Stimulated activated CD4-positive, alpha-beta T cell treated with anti-CD3 and anti-CD28 coated beads, Interleukin-1b, Interleukin-23, amount 100 ng/mL, for 48 hours (primary cell): Measurements from ENCODE around the gene PPP2R2D.
"Not testable (repeated sequence)": the region's sequence is repeated elsewhere in the genome, so short reads cannot be mapped to it uniquely, and the experiment has no call there.

Experiments
- DNase-seq: peaks from one replicate; pipeline ENCODE4 v3.0.0-alpha.2; 2020

Gene PPP2R2D

GRCh38 chr10:131868436-131868835 lies 32.4 kb upstream of the PPP2R2D start:
- no peak for DNase-seq

- DNase-seq, result no peak
These were observed 31.5 kb upstream of the PPP2R2D start for GRCh38 chr10:131869344-131869743.

- DNase-seq, result no peak
These were observed 30.4 kb upstream of the PPP2R2D start for GRCh38 chr10:131870411-131870810.

GRCh38 chr10:131870831-131871672 lies 29.8 kb upstream of the PPP2R2D start:
- DNase-seq, result no peak

- no peak for DNase-seq
These were observed 29.2 kb upstream of the PPP2R2D start for GRCh38 chr10:131871673-131872005.

GRCh38 chr10:131872011-131872826 lies 28.6 kb upstream of the PPP2R2D start:
- no peak for DNase-seq

GRCh38 chr10:131872827-131873375 lies 27.9 kb upstream of the PPP2R2D start:
- no peak for DNase-seq

GRCh38 chr10:131874991-131875451 lies 25.8 kb upstream of the PPP2R2D start:
- peak; percentile 68 for DNase-seq

GRCh38 chr10:131875501-131875900 lies 25.3 kb upstream of the PPP2R2D start:
- DNase-seq, result no peak

- no peak for DNase-seq
These were observed 24.8 kb upstream of the PPP2R2D start for GRCh38 chr10:131876017-131876416.

GRCh38 chr10:131876508-131876907 lies 24.3 kb upstream of the PPP2R2D start:
- DNase-seq, result no peak

GRCh38 chr10:131880016-131880590 lies 20.7 kb upstream of the PPP2R2D start:
- DNase-seq, result no peak

GRCh38 chr10:131881104-131881880 lies 19.5 kb upstream of the PPP2R2D start:
- DNase-seq, result no peak

- no peak for DNase-seq
These were observed 18.7 kb upstream of the PPP2R2D start for GRCh38 chr10:131882151-131882550.

GRCh38 chr10:131882590-131883451 lies 18.0 kb upstream of the PPP2R2D start:
- DNase-seq, result no peak

GRCh38 chr10:131883621-131884393 lies 17.0 kb upstream of the PPP2R2D start:
- DNase-seq, result not testable (repeated sequence)

GRCh38 chr10:131885391-131886165 lies 15.2 kb upstream of the PPP2R2D start:
- DNase-seq, result peak; percentile 78

GRCh38 chr10:131886237-131886636 lies 14.6 kb upstream of the PPP2R2D start:
- DNase-seq, result no peak

GRCh38 chr10:131888186-131888604 lies 12.6 kb upstream of the PPP2R2D start:
- no peak for DNase-seq

- DNase-seq, result no peak
These were observed 11.1 kb upstream of the PPP2R2D start for GRCh38 chr10:131889755-131890154.
